GM19328 (cell line): ENCODE data around the gene EHMT1.

Experiments
- ATAC-seq: cut with Tn5 transposase; IDR thresholded peaks from one replicate; pipeline ENCODE4 v1.9.1; 2021; ENCODE audit warnings: mild to moderate bottlenecking, moderate library complexity; ENCODE audit not compliant: unreplicated experiment

EHMT1 gene

GRCh38 chr9:137817236-137818200 is 198.7 kb downstream of the EHMT1 start:
- no peak for ATAC-seq

DNA sequence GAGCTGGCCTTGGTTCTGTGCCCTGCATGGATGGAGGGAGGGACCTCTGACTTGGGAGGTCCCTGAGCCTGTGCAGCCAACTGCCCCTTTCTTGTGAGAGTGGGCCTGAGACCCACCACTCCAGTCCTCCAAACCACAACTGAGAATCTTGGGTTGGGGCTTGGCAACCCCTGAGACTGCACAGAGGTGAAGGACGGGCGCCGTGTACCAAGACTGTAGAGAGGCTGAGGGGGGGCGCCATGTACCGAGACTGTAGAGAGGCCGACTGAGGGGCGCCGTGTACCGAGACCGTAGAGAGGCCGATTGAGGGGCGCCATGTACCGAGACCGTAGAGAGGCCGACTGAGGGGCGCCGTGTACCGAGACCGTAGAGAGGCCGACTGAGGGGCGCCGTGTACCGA is 199.5 kb downstream of the EHMT1 start:
- ATAC-seq, result no peak

DNA sequence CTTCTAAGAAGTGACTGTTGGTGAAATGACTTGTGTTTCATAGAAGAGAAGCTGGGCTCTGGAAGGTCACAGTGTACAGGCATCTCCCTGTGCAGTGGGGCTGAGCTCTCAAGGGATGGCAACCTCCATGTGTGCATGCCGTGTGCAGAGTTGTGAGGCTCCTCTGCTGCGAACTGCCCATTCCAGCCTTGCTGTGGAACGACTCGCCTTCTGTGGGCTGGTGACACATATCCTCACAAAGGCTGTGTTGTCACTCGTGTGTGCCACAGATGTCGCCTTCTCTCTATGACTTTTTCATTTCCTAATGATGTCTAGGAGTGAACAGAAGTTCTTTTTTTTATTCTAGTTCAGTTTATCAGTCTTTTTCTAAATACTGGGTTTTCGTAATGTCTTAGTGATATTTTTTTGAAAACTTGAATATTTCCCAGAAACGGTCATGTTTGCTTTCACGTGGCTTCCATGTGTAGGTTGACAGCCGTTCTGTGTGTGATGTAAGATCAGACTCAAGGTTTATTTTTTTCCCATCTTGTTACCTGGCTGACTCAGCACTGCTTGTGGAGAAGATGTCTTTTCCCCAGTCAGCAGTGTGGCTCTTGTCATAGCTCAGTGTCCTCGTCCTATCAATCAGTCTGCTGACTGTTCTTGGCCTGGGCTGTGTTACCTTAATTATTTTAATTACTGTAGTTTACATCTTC is 201.5 kb downstream of the EHMT1 start:
- ATAC-seq, result no peak

GRCh38 chr9:137823986-137824771 is 205.4 kb downstream of the EHMT1 start:
- no peak for ATAC-seq

DNA sequence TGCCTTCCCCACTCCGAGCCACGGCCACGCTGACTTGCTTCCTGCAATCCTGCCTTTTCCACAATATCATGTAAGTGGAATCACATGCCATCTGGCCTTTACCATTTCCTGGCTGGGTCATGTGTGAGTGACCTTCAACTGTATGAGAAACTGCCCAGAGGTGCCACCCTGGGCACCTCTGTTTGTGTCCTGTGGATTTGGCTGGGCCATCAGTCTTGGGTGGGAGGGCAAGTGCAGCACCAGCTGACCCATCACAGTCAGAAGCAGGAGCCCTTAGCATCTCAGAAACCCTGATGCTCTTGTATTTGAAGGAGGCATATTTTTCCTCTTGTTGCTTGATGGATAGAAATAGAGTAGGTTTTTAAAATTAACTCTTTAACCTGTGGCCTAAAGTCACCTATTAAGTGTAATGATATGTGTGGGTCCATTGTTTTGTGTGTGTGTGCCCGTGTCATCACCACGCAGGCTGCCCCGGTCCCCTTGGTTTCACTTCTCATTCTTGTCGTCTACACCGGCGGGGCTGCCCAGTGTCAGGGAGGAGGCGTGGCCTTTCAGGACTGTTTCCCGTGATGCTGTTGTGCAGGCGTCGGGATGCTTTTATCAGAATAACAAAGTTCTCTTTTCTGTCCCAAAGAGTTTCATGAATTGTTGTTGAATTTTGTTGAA is 206.7 kb downstream of the EHMT1 start:
- no peak for ATAC-seq

DNA sequence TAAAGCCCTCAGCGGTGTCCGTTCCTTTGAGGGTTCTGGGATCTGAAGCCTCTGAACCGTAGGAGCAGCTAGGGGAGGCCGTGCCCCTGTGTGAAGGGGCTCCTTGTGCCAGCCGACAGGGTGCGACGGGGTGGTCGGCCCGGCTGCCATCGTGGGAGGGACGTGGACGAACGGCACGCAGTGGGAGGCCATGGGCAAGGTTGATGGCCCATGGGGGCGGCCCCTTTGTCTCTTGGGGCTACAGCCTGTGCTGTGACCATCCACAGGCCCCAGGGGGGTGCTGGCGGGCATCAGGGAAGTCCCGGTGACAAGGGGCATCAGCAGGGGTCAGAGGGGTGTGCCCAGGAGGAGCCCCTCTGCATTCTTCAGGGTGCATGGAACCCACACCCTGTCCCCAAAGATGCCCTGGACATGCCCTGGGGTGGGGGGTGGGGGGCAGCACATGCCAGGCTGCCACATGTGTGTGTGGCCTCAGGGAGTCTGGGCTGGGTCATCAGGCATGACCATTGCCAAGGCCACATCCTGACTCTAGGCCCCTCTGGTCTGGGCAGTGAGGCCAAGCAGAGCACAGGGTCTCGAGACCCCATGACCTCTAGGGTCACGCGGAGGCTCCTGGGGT is 209.2 kb downstream of the EHMT1 start:
- ATAC-seq, result no peak

DNA sequence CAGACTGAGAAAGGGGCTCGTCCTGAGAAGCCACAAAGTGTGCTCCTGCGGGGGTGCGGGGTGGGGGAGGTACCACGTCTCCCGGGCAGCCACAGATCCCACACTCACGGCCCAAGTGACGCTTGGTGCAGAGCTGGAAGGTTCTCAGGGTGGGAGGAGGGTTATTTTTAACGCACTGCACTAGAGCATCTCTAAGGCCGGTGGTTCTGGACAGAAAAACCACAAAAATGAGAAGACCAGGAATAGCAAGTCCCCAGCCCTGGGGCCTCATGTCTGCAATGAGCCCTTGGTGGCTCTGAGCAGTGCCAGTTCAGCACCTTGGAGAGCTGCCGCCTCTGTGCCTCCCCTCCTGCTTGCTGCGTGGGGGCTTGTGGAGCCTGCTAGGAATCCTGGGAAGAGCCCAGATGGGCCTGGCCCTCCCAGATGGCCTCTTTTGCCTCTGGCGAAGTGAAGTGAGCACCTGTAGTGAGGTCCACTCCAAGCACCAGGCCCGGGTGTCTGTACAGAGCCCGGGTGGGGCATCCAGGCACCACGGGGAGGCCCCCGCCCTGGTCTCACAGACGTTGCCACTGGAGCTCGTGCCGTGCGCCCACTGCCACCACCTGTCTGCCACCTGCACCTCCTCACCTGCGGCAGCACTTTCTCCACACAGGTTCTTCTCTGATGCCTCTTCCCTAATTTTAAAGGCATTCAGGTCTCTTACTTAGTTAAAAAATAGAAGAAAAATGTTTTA is 209.9 kb downstream of the EHMT1 start:
- ATAC-seq, result no peak

DNA sequence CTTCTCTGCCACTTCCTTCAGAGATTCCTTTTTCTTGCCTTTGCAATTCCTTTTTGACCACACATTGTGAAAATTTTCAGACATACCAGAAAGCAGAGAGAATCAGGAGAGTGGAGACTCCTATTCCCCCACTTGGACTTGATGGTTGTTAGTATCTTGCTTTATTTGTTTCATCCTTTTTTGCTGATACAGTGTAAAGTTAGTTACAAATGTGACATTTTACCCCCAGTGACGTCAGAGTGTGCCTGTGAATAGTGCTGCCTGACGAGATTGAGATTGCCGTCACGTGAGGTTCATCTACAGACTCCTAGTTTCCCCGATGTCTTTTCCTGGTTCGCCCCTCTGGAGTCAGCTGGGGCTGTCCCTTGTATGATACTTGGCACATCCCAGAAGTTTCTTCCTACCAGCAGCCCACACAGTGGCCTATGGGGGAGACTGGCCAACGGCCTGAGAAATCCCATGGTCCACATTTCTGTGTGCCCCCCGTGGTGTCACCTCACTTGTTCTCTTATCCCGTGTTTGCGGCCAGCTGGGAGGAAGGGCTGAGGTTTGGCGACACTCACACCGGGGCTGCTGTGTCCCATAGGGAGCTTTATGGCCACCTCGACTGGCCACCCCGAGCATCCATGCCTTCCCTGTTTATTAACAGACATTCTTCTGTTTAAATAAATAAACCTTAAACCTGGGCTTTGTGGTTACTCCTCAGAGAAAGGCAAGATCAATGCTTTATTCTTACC is 210.6 kb downstream of the EHMT1 start:
- no peak for ATAC-seq

- no peak for ATAC-seq
Measured at GRCh38 chr9:137832191-137832700, 213.4 kb downstream of the EHMT1 start.

- no peak for ATAC-seq
Measured at GRCh38 chr9:137832830-137833590, 214.2 kb downstream of the EHMT1 start.

- ATAC-seq, result no peak
Measured at GRCh38 chr9:137833721-137834613, 215.2 kb downstream of the EHMT1 start.

GRCh38 chr9:137834846-137835546 is 216.2 kb downstream of the EHMT1 start:
- ATAC-seq, result no peak

GRCh38 chr9:137836151-137836830 is 217.5 kb downstream of the EHMT1 start:
- ATAC-seq, result no peak

- ATAC-seq, result no peak
Measured at GRCh38 chr9:137836831-137837241, 218.0 kb downstream of the EHMT1 start.

- no peak for ATAC-seq
Measured at GRCh38 chr9:137837345-137838278, 218.8 kb downstream of the EHMT1 start.
